Mucosa of descending colon (tissue), 3 donors: Measurements from ENCODE around the gene MRPS9. TPM values are rescaled to one million over a fixed set of nuclear protein-coding genes. Genes with fewer than 3 reads are reported as not detected.

Source experiments
- ATAC-seq: fragments of 200-7000 bp; cut with Tn5 transposase; one replicate; pipeline ENCODE4 v1.9.1; 2020; ENCODE audit warnings: mild to moderate bottlenecking, moderate library complexity
- DNase-seq, 3 donors: peaks; one replicate each; pipeline ENCODE4 v3.0.0-alpha.2; 2020
- H3K36me3 ChIP-seq: fragments of 200-600 bp; one replicate; pipeline ENCODE4 v1.8.0; 2021; ENCODE audit warnings: low read depth, mild to moderate bottlenecking
- H3K4me1 ChIP-seq: fragments of 200-600 bp; one replicate; pipeline ENCODE4 v1.8.0; 2021; ENCODE audit warnings: low read depth, mild to moderate bottlenecking
- H3K4me3 ChIP-seq: fragments of 200-600 bp; one replicate; pipeline ENCODE4 v1.8.0; 2021; ENCODE audit warnings: mild to moderate bottlenecking
- H3K9me3 ChIP-seq: fragments of 200-600 bp; one replicate; pipeline ENCODE4 v1.8.0; 2021; ENCODE audit warnings: mild to moderate bottlenecking
- intact Hi-C, 2 donors: fragments of 100-400 bp; cut with DNase I in 1 of 2; cut with micrococcal nuclease in 1 of 2; formaldehyde crosslinking; loops; one replicate each; pipeline versions ENCODE4 v1.11.0 to v1.11.1; 2022; cut with DNase I, micrococcal nuclease
- total RNA-seq, 3 donors: library from RNA; stranded (reverse); fragmentation: NEBNext Ultra II Directional in 2 of 3; extraction: Animal tissue kit (Norgen Biotek cat#: 25700) in 2 of 3; gene quantifications; one replicate each; pipeline versions ENCODE4 v1.2.1 to v1.2.4, GENCODE V29; 2021 to 2023
- TF ChIP-seq, protein P1 (sequence below): fragments of 200-600 bp; IDR thresholded peaks from one replicate; pipeline ENCODE4 v1.8.0; 2022; ENCODE audit warnings: antibody characterized with exemption, mild to moderate bottlenecking
- donor health status: DM: no; HTN: no; CAD: no; lungs with moderate emphysema.
- donor health status: DM: no; HTN: no; CAD: no.
- donor health status: DM: no; HTN: yes; CAD: no.

Gene MRPS9
- total RNA-seq, 3 donors from 2014 or later = 20.5 to 29.6 (median 22.6) TPM

DNA sequence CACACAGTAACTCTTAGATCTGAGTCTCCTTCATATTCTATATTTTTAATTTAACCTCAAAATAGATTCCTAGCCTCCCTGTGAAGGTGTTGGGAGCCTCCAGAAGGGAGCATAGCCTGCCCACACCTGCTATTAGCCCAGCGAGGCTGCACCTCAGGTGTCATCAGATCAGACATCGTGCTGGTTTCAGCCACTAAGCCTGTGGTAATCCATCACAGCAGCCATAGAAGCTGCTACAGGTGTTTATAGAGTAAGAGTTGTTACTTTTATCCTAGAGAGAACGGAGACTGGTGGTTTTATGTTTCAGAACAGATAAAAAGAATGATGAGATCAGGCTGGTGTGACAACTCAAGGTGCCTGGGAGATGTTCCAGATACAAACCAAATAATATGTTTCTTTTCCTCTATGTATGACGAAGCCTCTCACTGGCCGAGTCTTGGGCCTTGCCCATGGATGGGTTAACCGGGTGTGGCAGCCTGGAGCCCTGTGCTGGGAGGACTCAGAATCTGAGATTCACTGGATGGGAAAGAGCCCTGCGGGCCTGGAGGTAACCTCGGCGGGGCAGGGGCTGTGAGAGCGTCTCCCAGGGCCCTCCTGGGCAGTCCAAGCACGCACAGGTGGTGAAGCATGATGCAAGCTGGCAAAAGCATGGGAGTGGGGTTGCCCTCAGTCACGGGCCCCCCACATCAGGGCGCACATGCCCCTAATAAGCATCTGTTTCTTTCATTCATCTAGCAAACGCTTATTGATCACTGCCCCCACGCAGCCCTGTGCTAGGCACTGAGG, 73.7 kb downstream of the MRPS9 start:
- Histone ChIP-seq H3K36me3 (no peaks in the 10 kb centered on the region), H3K4me3 (no peak overlapping the region), H3K9me3 (no peaks in the 10 kb centered on the region), H3K4me1 (no peaks in the 10 kb centered on the region)
- ATAC-seq (no peak), DNase-seq (no peak)
- TF ChIP-seq, protein P1, sequence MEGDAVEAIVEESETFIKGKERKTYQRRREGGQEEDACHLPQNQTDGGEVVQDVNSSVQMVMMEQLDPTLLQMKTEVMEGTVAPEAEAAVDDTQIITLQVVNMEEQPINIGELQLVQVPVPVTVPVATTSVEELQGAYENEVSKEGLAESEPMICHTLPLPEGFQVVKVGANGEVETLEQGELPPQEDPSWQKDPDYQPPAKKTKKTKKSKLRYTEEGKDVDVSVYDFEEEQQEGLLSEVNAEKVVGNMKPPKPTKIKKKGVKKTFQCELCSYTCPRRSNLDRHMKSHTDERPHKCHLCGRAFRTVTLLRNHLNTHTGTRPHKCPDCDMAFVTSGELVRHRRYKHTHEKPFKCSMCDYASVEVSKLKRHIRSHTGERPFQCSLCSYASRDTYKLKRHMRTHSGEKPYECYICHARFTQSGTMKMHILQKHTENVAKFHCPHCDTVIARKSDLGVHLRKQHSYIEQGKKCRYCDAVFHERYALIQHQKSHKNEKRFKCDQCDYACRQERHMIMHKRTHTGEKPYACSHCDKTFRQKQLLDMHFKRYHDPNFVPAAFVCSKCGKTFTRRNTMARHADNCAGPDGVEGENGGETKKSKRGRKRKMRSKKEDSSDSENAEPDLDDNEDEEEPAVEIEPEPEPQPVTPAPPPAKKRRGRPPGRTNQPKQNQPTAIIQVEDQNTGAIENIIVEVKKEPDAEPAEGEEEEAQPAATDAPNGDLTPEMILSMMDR = no peak
- intact Hi-C loops = loop anchor here in 1 of 2 donors (5.0 kb wide), 1 partner anchor 126 kb away; no protein-coding TSS in a partner anchor

DNA sequence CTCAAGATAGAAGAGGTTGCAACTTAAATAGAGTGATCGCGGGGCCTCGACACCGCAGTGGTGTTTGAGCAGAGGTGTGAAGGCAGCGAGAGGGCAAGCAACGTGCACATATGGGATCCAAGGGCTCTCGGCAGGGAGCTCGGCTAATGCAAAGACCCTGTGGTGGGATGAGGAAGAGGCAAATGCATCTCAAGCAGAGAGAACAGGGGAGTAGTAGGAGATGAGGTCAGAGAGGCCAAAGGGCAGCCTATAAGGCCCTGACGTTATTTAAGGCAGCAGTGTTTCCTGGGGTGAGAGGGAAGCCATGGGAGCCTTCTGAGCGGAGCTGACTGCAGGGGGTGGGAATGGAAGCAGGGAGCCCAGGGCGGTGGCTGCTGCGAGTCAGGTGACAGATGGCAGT, 74.5 kb downstream of the MRPS9 start:
- ATAC-seq = no peak
- Histone ChIP-seq H3K4me1 (no peaks in the 10 kb centered on the region), H3K9me3 (no peaks in the 10 kb centered on the region), H3K36me3 (no peaks in the 10 kb centered on the region), H3K4me3 (no peak overlapping the region)
- TF ChIP-seq, protein P1 = no peak
- DNase-seq = no peak
- intact Hi-C loops = loop anchor here in 1 of 2 donors (5.0 kb wide), 1 partner anchor 125 kb away; no protein-coding TSS in a partner anchor

DNA sequence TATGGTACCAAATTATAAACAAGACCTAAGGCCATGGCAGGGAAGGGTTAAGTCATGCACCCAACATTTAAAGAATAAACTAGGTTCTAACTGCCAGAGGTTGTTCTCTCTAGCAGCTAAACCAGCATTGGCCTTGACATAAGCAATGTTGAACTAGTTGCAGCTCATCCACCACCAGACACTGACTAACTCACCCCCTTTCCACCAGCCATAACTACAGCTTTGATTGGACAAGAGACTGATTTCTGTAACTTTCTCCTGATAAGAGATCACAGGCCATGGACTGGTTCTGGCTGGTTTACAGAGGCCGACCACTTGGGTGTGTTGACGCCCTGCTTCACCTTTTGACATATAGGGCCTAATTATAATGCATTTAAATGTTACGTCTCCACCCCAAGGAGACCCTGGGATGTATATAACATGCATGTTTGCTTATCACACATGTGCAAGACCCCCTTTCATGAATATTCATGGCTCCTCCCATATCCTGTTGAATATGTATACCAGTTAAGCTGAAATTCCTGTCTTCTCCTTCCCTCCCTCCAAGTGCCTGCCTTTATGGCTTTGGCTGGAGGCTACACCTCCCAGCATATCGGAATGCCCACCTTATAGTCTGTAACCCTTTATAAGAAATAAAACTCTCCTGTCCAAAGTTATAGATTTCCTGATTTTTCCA, 75.9 kb downstream of the MRPS9 start:
- TF ChIP-seq, protein P1 = no peak
- DNase-seq = no peak
- no peaks in the 10 kb centered on the region for H3K9me3 ChIP-seq
- no peak for ATAC-seq
- no peaks in the 10 kb centered on the region for H3K4me1 ChIP-seq
- H3K36me3 ChIP-seq = no peaks in the 10 kb centered on the region
- intact Hi-C loops = loop anchor here in 1 of 2 donors (5.0 kb wide), 1 partner anchor 124 kb away; no protein-coding TSS in a partner anchor
- H3K4me3 ChIP-seq = no peak overlapping the region

DNA sequence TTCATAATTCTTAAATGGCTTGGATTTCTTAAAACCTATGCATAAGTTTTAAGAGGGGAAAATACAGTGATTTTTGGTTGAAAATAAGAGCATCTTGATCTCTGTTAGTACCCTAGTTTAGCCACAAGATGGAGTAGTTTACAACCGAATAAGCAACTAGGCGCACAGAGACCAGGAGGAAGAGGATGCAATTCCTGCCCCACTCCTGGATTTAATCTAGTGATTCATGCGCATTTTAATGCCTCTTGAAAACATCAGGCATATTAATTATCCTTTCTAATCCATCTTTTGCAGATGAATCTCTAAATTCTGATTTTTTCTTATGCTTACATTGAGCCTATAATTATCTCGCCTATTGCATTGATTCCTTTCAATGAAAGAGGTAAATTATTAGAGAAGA, 76.7 kb downstream of the MRPS9 start:
- ATAC-seq = peak; percentile 76
- TF ChIP-seq, protein P1 = peak; percentile 34
- Histone ChIP-seq H3K36me3 (no peaks in the 10 kb centered on the region), H3K4me3 (no peak overlapping the region), H3K4me1 (no peaks in the 10 kb centered on the region), H3K9me3 (no peaks in the 10 kb centered on the region)
- no peak for DNase-seq
- intact Hi-C loops = loop anchor here in 1 of 2 donors (5.0 kb wide), 1 partner anchor 123 kb away; no protein-coding TSS in a partner anchor

DNA sequence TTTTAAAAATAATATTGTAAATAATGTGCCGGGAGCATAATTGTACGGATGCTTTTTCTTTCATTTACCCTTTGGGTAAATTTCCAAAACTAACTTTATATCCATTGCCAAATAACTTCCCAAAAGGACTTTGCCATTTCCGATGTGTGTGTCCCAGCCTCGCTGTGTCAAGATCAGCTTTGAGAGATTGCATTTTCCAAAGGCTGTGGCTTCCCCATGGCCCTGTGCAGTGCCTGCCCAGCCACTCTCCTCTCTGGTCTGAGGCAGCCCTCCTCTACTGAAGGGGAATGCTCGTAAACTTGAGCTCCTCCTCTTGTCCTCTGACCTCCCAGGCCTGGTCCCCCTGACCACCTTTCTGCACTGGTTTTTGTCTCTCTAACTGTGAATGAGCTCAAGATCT, 78.5 kb downstream of the MRPS9 start:
- Histone ChIP-seq H3K36me3 (no peaks in the 10 kb centered on the region), H3K4me1 (no peaks in the 10 kb centered on the region), H3K4me3 (no peak overlapping the region), H3K9me3 (no peaks in the 10 kb centered on the region)
- TF ChIP-seq, protein P1 = no peak
- ATAC-seq (no peak), DNase-seq (no peak)
- intact Hi-C loops = loop anchor here in 1 of 2 donors (5.0 kb wide), 1 partner anchor 121 kb away; no protein-coding TSS in a partner anchor
